GOT3 (cell line): ENCODE measurements around the gene PKIB.
"Not testable (repeated sequence)": the region's sequence is repeated elsewhere in the genome, so short reads cannot be mapped to it uniquely, and the experiment has no call there.

Source experiments
- DNase-seq: peaks from one replicate; lab custom pipeline; 2025; ENCODE audit warnings: mixed read lengths; lab: John Stamatoyannopoulos, UW

The PKIB gene

GRCh38 chr6:122712093-122712447 is 101.9 kb downstream of the PKIB start:
- DNase-seq: no peak

- DNase-seq: no peak
Measured at GRCh38 chr6:122712448-122713137, 102.4 kb downstream of the PKIB start.

- no peak for DNase-seq
Measured at GRCh38 chr6:122713138-122713537, 102.9 kb downstream of the PKIB start.

- DNase-seq: no peak
Measured at GRCh38 chr6:122714059-122714458, 103.9 kb downstream of the PKIB start.

GRCh38 chr6:122715725-122716124 is 105.5 kb downstream of the PKIB start:
- DNase-seq: no peak

- no peak for DNase-seq
Measured at GRCh38 chr6:122717350-122717749, 107.1 kb downstream of the PKIB start.

GRCh38 chr6:122718616-122719015 is 108.4 kb downstream of the PKIB start:
- no peak for DNase-seq

GRCh38 chr6:122719176-122719575 is 109.0 kb downstream of the PKIB start:
- no peak for DNase-seq

- no peak for DNase-seq
Measured at GRCh38 chr6:122722746-122723145, 112.5 kb downstream of the PKIB start.

- DNase-seq: no peak
Measured at GRCh38 chr6:122726649-122727048, 116.4 kb downstream of the PKIB start.

GRCh38 chr6:122727244-122727643 is 117.0 kb downstream of the PKIB start:
- no peak for DNase-seq

- no peak for DNase-seq
Measured at GRCh38 chr6:122730334-122730733, 120.1 kb downstream of the PKIB start.

GRCh38 chr6:122730775-122731386 is 120.7 kb downstream of the PKIB start:
- no peak for DNase-seq

GRCh38 chr6:122733259-122733658 is 123.1 kb downstream of the PKIB start:
- no peak for DNase-seq

GRCh38 chr6:122734529-122735395 is 124.6 kb downstream of the PKIB start:
- DNase-seq: no peak

GRCh38 chr6:122735582-122735981 is 125.4 kb downstream of the PKIB start:
- DNase-seq: no peak

GRCh38 chr6:122736163-122736562 is 126.0 kb downstream of the PKIB start:
- no peak for DNase-seq

GRCh38 chr6:122736616-122737015 is 126.4 kb downstream of the PKIB start:
- no peak for DNase-seq

GRCh38 chr6:122740091-122740490 is 129.9 kb downstream of the PKIB start:
- no peak for DNase-seq

- DNase-seq: no peak
Measured at GRCh38 chr6:122740936-122741335, 130.7 kb downstream of the PKIB start.

- DNase-seq: not testable (repeated sequence)
Measured at GRCh38 chr6:122744247-122744646, 134.0 kb downstream of the PKIB start.

GRCh38 chr6:122744856-122745255 is 134.7 kb downstream of the PKIB start:
- not testable (repeated sequence) for DNase-seq

- no peak for DNase-seq
Measured at GRCh38 chr6:122746688-122747087, 136.5 kb downstream of the PKIB start.
